Measurements from ENCODE around the gene SEZ6. TPM values are rescaled to one million over a fixed set of nuclear protein-coding genes. Genes with fewer than 3 reads are reported as not detected.

SEZ6 gene
- total and polyA plus RNA-seq, 7 donors, result 0.36 to 0.99 (median 0.54) TPM; not detected in 3

DNA sequence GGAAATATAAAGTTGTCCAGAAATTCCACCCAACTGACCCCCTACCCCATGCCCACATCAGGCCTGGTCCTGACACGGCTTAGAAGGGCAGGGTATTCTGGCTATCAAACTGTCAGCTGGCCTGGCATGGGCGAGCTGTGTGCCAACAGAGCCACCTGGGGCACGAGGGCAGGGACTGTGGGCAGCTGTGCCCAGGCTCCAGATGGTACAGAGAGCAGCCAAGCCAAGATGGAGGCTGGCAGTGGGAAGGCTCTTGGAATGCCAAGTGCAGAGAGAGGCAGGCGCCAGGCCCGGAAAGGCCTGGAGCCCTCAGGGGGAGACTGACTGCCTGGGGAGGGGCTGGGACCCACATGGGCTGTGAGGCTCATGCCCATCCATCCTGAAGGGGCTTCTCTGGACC, 30.2 kb downstream of the SEZ6 start:
- Histone ChIP-seq H3K9me3 (no peaks in the 10 kb centered on the region), H3K4me1 (no peaks in the 10 kb centered on the region), H3K4me3 (no peak overlapping the region), H3K27ac (no peak overlapping the region), H3K36me3 (no peaks in the 10 kb centered on the region), H3K27me3 (no peaks in the 10 kb centered on the region)
- TF ChIP-seq CTCF (IDR thresholded peaks at IDR 0.05) (no peak), EP300 (IDR thresholded peaks at IDR 0.05) (no peak), POLR2AphosphoS5 (IDR thresholded peaks at IDR 0.05) (no peak), POLR2A (IDR thresholded peaks at IDR 0.05) (no peak)
- no peak for DNase-seq
- 80 to 87% methylated on average over 5 of the region's 5 CpGs for WGBS, 2 donors
- intact Hi-C loops (cut with DNase I), result no loop called here

DNA sequence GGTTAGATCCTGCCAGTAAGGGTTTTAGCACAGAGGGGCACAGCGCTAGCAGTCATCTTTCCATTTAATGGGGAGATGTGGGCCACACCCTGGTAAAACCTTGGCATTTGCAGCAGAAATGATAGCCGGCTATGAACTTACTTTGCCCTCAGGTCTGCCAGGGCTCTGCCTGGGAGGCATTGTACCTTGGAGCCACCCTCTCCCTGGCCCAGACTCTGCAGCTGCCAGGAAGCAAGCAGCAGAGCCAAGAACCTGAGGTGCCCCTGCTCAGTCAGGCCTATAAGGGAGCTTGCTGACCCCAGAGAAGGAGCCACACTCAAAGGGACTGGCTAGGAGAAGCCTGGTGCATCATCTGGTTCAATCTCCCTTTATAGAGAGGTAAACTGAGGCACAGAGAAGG, 30.8 kb downstream of the SEZ6 start:
- intact Hi-C loops (cut with DNase I), result no loop called here
- whole genome bisulfite sequencing, 2 donors, result 59 to 85% methylated on average over 2 of the region's 2 CpGs
- Histone ChIP-seq H3K36me3 (no peaks in the 10 kb centered on the region), H3K4me1 (no peaks in the 10 kb centered on the region), H3K27ac (no peak overlapping the region), H3K27me3 (no peaks in the 10 kb centered on the region), H3K9me3 (no peaks in the 10 kb centered on the region), H3K4me3 (no peak overlapping the region)
- TF ChIP-seq EP300 (IDR thresholded peaks at IDR 0.05), result no peak
- TF ChIP-seq POLR2A (IDR thresholded peaks at IDR 0.05), result no peak
- TF ChIP-seq CTCF (IDR thresholded peaks at IDR 0.05), result no peak
- TF ChIP-seq POLR2AphosphoS5 (IDR thresholded peaks at IDR 0.05), result no peak
- DNase-seq, result no peak

- no peak overlapping the region for H3K27ac ChIP-seq
- H3K4me1 ChIP-seq, result no peaks in the 10 kb centered on the region
- no peaks in the 10 kb centered on the region for H3K27me3 ChIP-seq
- DNase-seq, result no peak
- no peak for TF ChIP-seq CTCF (IDR thresholded peaks at IDR 0.05)
- no peak for TF ChIP-seq POLR2AphosphoS5 (IDR thresholded peaks at IDR 0.05)
- no peak for TF ChIP-seq EP300 (IDR thresholded peaks at IDR 0.05)
- TF ChIP-seq POLR2A (IDR thresholded peaks at IDR 0.05), result no peak
- no peaks in the 10 kb centered on the region for H3K36me3 ChIP-seq
- intact Hi-C loops (cut with DNase I), result no loop called here
- no peak overlapping the region for H3K4me3 ChIP-seq
- no peaks in the 10 kb centered on the region for H3K9me3 ChIP-seq
- WGBS, 2 donors, result 65 to 84% methylated on average over 4 of the region's 4 CpGs
These were observed 31.4 kb downstream of the SEZ6 start for GRCh38 chr17:28974451-28974850.

DNA sequence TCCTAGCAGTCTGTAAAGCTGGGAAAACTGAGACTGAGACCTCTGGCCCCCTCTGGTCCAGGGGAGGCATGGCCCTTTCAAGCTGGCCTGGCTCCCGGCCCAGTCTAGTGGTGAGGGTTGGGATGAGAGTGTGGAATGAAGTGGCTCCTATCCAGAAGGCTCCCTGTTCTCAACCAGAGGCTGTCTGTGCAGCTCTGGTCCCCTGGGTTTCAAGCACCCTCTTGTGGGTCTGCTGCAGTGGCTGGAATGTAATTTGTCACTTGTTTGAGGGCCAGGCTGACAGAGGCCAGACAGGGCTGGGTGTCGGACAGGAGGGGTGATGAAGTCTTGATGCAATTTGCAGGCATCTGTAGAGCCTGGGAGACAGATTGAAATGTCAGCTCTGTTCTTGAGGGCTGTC, 32.4 kb downstream of the SEZ6 start:
- 80% methylated on average over 2 of the region's 2 CpGs for WGBS, 2 donors
- Histone ChIP-seq H3K27ac (no peak overlapping the region), H3K9me3 (no peaks in the 10 kb centered on the region), H3K36me3 (no peaks in the 10 kb centered on the region), H3K4me3 (no peak overlapping the region), H3K27me3 (no peaks in the 10 kb centered on the region), H3K4me1 (no peaks in the 10 kb centered on the region)
- intact Hi-C loops (cut with DNase I), result no loop called here
- DNase-seq, result no peak
- TF ChIP-seq POLR2AphosphoS5 (IDR thresholded peaks at IDR 0.05), result no peak
- TF ChIP-seq CTCF (IDR thresholded peaks at IDR 0.05), result no peak

DNA sequence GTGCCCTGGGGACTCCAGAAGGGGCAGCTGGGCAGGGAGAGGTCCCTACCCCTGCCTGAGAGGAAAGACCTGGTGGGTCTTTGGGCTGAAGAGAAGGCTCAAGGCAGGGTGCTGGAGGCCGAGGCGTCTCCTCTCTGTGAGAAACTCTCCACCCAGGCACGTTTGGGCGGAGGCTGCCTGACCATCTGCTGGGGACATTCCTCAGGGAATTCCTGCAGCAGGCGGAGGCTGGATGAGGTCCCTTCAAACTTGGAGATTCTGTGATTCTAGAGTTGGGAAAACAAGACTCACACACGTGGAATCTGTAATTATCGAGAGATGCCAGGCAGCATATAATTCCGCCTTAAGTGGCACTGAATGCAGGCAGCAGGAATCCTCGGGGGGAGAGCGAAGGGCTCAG, 33.4 kb downstream of the SEZ6 start:
- intact Hi-C loops (cut with DNase I), result no loop called here
- no peak overlapping the region for H3K4me3 ChIP-seq
- WGBS, 2 donors, result 64 to 71% methylated on average over 10 of the region's 10 CpGs
- TF ChIP-seq CTCF (IDR thresholded peaks at IDR 0.05), result no peak
- TF ChIP-seq POLR2A (IDR thresholded peaks at IDR 0.05), result no peak
- no peak for TF ChIP-seq POLR2AphosphoS5 (IDR thresholded peaks at IDR 0.05)
- no peak for TF ChIP-seq EP300 (IDR thresholded peaks at IDR 0.05)
- no peaks in the 10 kb centered on the region for H3K27me3 ChIP-seq
- no peak for DNase-seq
- no peaks in the 10 kb centered on the region for H3K4me1 ChIP-seq
- H3K27ac ChIP-seq, result no peak overlapping the region
- no peaks in the 10 kb centered on the region for H3K36me3 ChIP-seq
- no peaks in the 10 kb centered on the region for H3K9me3 ChIP-seq
